K562 (cell line): ENCODE results near the gene PIH1D1. TPM values are rescaled to one million over a fixed set of nuclear protein-coding genes. Genes with fewer than 3 reads are reported as not detected.

Experiments used
- ARNT ChIP-seq, 2 experiments: fragments of 450-650 bp; IDR thresholded peaks; 2 replicates each; pipeline ENCODE4 v1.6.1; 2016; ENCODE audit warnings: mild to moderate bottlenecking in 1 of 2
- DPF2 ChIP-seq: fragments of 450-650 bp; IDR thresholded peaks from 2 replicates; pipeline ENCODE4 v1.6.1; 2016
- FOXK1 ChIP-seq: sonication (generic); formaldehyde crosslinking; IDR thresholded peaks from 2 replicates; pipeline ENCODE4 v1.8.0; 2022; ENCODE audit warnings: missing genetic modification reagents, mild to moderate bottlenecking, borderline replicate concordance
- HEY1 ChIP-seq: fragments of 250-450 bp; sonication (Bioruptor Pico); IDR thresholded peaks from 2 replicates; pipeline ENCODE4 v1.5.0; 2020; ENCODE audit warnings: mild to moderate bottlenecking, moderate library complexity, borderline replicate concordance
- MLX ChIP-seq, 2 experiments: fragments of 450-650 bp in 1 of 2; sonication (generic) in 1 of 2; formaldehyde crosslinking; conservative IDR thresholded peaks; 2 replicates each; pipeline versions ENCODE4 v1.4.0 to v1.8.1; 2020 to 2022; ENCODE audit warnings: mild to moderate bottlenecking in 1 of 2, missing genetic modification reagents in 1 of 2
- NR3C1 ChIP-seq: sonication (generic); formaldehyde crosslinking; IDR thresholded peaks from 2 replicates; pipeline ENCODE4 v1.8.1; 2022; ENCODE audit warnings: missing genetic modification reagents
- polyA plus RNA-seq, 8 experiments: library from polyadenylated mRNA; depleted of rRNA in 4 of 8; stranded (reverse) in 5 of 8; unstranded in 3 of 8; fragments of >200 nt; fragmentation: Nextera tagmentation in 2 of 8; fragmentation: Illumina TruSeq in 1 of 8; extraction: Ambion mirVana in 2 of 8; extraction: Trizol in 1 of 8; gene quantifications; 2 replicates each; pipeline versions ENCODE4 v1.2.1 to v1.2.3, GENCODE V29; 2011 to 2014; ENCODE audit warnings: inconsistent platforms in 1 of 8, missing spikeins in 1 of 8
- total RNA-seq, 7 experiments: library from RNA; depleted of rRNA in 6 of 7; stranded (reverse); fragments of >200 nt in 6 of 7; fragmentation: Illumina TruSeq in 2 of 7; extraction: Trizol in 2 of 7; gene quantifications; 2 replicates each; pipeline versions ENCODE4 v1.2.1 to v1.2.3, GENCODE V29; 2011 to 2021; ENCODE audit warnings: low replicate concordance in 1 of 7
- TF ChIP-seq, protein P1 (sequence below): fragments of 200-800 bp; sonication (Bioruptor generic); IDR thresholded peaks from 2 replicates; pipeline ENCODE4 v1.6.1; 2017; ENCODE audit warnings: missing genetic modification characterization, missing compliant biosample characterization
- TF ChIP-seq, protein P2 (sequence below), 2 experiments: fragments of 450-650 bp in 1 of 2; IDR thresholded peaks; 2 replicates each; pipeline ENCODE4 v1.6.1; 2011 to 2017; ENCODE audit warnings: low read depth in 2 of 2, antibody characterized with exemption in 1 of 2, borderline replicate concordance in 1 of 2, low read length in 1 of 2, mild to moderate bottlenecking in 1 of 2, mixed read lengths in 1 of 2; ENCODE audit not compliant: control insufficient read depth in 1 of 2
- TF ChIP-seq, protein P3 (sequence below): sonication (generic); formaldehyde crosslinking; IDR thresholded peaks from 2 replicates; pipeline ENCODE4 v1.9.0; 2022; ENCODE audit warnings: mild to moderate bottlenecking, missing genetic modification reagents
- TF ChIP-seq, protein P4 (sequence below), 2 experiments: fragments of 450-650 bp; formaldehyde crosslinking in 1 of 2; IDR thresholded peaks; 2 replicates each; pipeline versions ENCODE4 v1.4.0 to v1.6.1; 2014 to 2020; ENCODE audit warnings: mild to moderate bottlenecking in 2 of 2, borderline replicate concordance in 1 of 2, low read depth in 1 of 2

PIH1D1 gene
- total and polyA plus RNA-seq, 9 of the 15 experiments (the other 6 are each of a cell fraction or from before 2014, with no cell fraction given), result 26.5 to 224 (median 137) TPM

DNA sequence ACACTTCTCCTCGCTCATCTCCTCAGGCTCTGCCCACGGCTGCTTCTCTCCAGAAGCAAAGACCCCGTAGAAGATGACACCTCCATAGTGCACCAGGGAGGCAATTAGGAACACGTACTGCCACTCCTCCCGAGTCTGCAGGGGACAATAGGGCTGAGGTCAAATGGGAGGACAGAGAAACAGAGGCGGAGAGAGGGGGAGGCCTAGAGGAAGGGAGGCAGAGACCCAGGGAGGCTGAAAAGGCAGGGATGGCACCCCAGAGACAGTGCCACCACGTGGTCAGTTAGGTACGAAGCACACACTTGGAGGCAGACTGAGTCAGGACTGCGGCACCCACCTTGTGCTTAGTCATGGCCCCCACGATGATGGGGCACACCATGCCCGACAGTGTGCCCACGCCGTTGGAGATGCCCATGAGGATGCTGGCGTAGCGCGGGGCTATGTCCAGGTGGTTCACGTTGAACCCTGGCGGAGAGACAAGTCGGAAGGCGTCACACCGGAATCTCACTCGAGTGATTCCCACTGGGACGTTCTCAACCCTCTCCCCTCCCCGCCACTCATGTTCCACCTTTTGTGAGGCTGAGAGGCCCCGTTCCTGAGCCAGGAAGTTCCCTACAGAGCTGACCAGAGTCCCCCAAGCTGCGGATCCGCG is 20.8 kb downstream of the PIH1D1 start (continued):
- TF ChIP-seq, protein P1, sequence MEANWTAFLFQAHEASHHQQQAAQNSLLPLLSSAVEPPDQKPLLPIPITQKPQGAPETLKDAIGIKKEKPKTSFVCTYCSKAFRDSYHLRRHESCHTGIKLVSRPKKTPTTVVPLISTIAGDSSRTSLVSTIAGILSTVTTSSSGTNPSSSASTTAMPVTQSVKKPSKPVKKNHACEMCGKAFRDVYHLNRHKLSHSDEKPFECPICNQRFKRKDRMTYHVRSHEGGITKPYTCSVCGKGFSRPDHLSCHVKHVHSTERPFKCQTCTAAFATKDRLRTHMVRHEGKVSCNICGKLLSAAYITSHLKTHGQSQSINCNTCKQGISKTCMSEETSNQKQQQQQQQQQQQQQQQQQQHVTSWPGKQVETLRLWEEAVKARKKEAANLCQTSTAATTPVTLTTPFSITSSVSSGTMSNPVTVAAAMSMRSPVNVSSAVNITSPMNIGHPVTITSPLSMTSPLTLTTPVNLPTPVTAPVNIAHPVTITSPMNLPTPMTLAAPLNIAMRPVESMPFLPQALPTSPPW (CRISPR knock-in tag), result no peak
- TF ChIP-seq HEY1 (CRISPR knock-in tag) (no peak), ARNT (IDR thresholded peaks at IDR 0.05) (peak in 1 of 2 experiments; percentile 28; a peak in 1 of 4 replicates), FOXK1 (CRISPR knock-in tag) (peak; percentile 79; the same call in 1 of the 2 replicates), MLX (CRISPR knock-in tag; conservative IDR thresholded peaks at IDR 0.05) (0 out of 4 replicates have a peak, but pooled peaks of 1 of the 2 experiments have one; percentile 36), NR3C1 (CRISPR knock-in tag) (0 out of 2 replicates have a peak, but pooled peaks have one; percentile 33), DPF2 (0 out of 2 replicates have a peak, but pooled peaks have one; percentile 7)
- TF ChIP-seq, protein P2, sequence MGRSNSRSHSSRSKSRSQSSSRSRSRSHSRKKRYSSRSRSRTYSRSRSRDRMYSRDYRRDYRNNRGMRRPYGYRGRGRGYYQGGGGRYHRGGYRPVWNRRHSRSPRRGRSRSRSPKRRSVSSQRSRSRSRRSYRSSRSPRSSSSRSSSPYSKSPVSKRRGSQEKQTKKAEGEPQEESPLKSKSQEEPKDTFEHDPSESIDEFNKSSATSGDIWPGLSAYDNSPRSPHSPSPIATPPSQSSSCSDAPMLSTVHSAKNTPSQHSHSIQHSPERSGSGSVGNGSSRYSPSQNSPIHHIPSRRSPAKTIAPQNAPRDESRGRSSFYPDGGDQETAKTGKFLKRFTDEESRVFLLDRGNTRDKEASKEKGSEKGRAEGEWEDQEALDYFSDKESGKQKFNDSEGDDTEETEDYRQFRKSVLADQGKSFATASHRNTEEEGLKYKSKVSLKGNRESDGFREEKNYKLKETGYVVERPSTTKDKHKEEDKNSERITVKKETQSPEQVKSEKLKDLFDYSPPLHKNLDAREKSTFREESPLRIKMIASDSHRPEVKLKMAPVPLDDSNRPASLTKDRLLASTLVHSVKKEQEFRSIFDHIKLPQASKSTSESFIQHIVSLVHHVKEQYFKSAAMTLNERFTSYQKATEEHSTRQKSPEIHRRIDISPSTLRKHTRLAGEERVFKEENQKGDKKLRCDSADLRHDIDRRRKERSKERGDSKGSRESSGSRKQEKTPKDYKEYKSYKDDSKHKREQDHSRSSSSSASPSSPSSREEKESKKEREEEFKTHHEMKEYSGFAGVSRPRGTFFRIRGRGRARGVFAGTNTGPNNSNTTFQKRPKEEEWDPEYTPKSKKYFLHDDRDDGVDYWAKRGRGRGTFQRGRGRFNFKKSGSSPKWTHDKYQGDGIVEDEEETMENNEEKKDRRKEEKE (IDR thresholded peaks at IDR 0.05; ENCODE audit: borderline replicate concordance in 1 of 2, control insufficient read depth in 1 of 2, low read depth in 2 of 2, low read length in 1 of 2), result no peak
- TF ChIP-seq, protein P3, sequence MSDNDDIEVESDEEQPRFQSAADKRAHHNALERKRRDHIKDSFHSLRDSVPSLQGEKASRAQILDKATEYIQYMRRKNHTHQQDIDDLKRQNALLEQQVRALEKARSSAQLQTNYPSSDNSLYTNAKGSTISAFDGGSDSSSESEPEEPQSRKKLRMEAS (CRISPR knock-in tag), result peak; percentile 89
- TF ChIP-seq, protein P4, sequence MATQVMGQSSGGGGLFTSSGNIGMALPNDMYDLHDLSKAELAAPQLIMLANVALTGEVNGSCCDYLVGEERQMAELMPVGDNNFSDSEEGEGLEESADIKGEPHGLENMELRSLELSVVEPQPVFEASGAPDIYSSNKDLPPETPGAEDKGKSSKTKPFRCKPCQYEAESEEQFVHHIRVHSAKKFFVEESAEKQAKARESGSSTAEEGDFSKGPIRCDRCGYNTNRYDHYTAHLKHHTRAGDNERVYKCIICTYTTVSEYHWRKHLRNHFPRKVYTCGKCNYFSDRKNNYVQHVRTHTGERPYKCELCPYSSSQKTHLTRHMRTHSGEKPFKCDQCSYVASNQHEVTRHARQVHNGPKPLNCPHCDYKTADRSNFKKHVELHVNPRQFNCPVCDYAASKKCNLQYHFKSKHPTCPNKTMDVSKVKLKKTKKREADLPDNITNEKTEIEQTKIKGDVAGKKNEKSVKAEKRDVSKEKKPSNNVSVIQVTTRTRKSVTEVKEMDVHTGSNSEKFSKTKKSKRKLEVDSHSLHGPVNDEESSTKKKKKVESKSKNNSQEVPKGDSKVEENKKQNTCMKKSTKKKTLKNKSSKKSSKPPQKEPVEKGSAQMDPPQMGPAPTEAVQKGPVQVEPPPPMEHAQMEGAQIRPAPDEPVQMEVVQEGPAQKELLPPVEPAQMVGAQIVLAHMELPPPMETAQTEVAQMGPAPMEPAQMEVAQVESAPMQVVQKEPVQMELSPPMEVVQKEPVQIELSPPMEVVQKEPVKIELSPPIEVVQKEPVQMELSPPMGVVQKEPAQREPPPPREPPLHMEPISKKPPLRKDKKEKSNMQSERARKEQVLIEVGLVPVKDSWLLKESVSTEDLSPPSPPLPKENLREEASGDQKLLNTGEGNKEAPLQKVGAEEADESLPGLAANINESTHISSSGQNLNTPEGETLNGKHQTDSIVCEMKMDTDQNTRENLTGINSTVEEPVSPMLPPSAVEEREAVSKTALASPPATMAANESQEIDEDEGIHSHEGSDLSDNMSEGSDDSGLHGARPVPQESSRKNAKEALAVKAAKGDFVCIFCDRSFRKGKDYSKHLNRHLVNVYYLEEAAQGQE (IDR thresholded peaks at IDR 0.05; ENCODE audit: borderline replicate concordance), result peak; percentile 51; the same call in 1 of the 2 replicates
- TF ChIP-seq, protein P4 (CRISPR knock-in tag; IDR thresholded peaks at IDR 0.05; ENCODE audit: low read depth), result no peak
